Measurements from ENCODE around the gene CDHR2.

The CDHR2 gene

GRCh38 chr5:176644878-176645670 lies 95.9 kb downstream of the CDHR2 start:
- Histone ChIP-seq H3K27ac (ENCODE audit: low read length) (no peak overlapping the region), H3K79me2 (ENCODE audit: low read length) (peaks cover 13% of the 10 kb centered on the region), H4K20me1 (ENCODE audit: insufficient read depth, low read length) (no peaks in the 10 kb centered on the region), H3K9ac (ENCODE audit: low read length) (no peak overlapping the region), H3K27me3 (replicated peaks; ENCODE audit: insufficient read depth, low read length) (no peaks in the 10 kb centered on the region), H2AFZ (ENCODE audit: low read length) (no peak overlapping the region), H3K4me1 (ENCODE audit: low read length) (peaks cover 19% of the 10 kb centered on the region), H3K9me3 (replicated peaks; ENCODE audit: insufficient read depth, low read length) (no peaks in the 10 kb centered on the region), H3K4me2 (ENCODE audit: low read depth, low read length) (no peak overlapping the region), H3K36me3 (replicated peaks; ENCODE audit: insufficient read depth, low read length) (no peaks in the 10 kb centered on the region), H3K9me2 (replicated peaks; ENCODE audit: insufficient read depth, low read length) (no peaks in the 10 kb centered on the region), H3K4me3 (ENCODE audit: low read length) (no peak overlapping the region), H3F3A (ENCODE audit: insufficient read depth, low read length) (no peaks in the 10 kb centered on the region)
- TF ChIP-seq CTCF (IDR thresholded peaks at IDR 0.05; ENCODE audit: low read length) (no peak), EZH2 (optimal IDR thresholded peaks at IDR 0.05; ENCODE audit: low read depth, low read length) (no peak), EZH2phosphoT487 (IDR thresholded peaks at IDR 0.05; ENCODE audit: low read length) (no peak)
- no peak for DNase-seq

All from MM.1S (cell line).